ENCODE measurements around the gene MLXIP.

The MLXIP gene

DNA sequence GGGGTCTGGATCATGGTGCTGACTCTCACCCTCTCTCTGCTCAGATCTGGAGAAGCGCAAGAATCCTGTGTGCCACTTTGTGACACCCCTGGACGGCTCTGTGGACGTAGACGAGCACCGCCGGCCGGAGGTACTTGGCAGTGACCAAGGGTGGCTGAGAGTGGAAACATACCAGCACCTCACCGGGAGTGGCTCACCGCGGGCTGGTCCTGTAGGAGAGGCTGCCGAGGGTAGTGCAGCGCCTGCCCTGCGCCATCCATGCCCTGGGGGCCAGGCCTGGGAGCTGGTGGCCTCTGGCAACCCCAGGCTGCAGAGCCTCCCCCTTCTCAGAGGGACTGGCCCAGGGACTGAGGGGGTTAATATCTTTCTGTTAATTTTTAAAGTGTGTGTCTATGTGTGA lies 49.3 kb downstream of the MLXIP start:
- TF ChIP-seq EZH2 (IDR thresholded peaks at IDR 0.05) (no peak), POLR2AphosphoS5 (IDR thresholded peaks at IDR 0.05; ENCODE audit: borderline replicate concordance, low read depth, low read length) (no peak), FOXP2 (optimal IDR thresholded peaks at IDR 0.05; ENCODE audit: control extremely low read depth, extremely low read length, insufficient read depth) (no peak)
- H3K27ac ChIP-seq, result no peak overlapping the region
- no peak for DNase-seq (ENCODE audit: low read depth, low spot score)
- no peak overlapping the region for H3K9ac ChIP-seq (ENCODE audit: insufficient read length)
- H3K9me3 ChIP-seq (ENCODE audit: low read depth, low read length), result no peaks in the 10 kb centered on the region
- H3K4me3 ChIP-seq, result no peak overlapping the region
- peaks cover 8% of the 10 kb centered on the region; the same call in 1 of the 2 replicates for H3K36me3 ChIP-seq (ENCODE audit: insufficient read depth, low read length)

DNA sequence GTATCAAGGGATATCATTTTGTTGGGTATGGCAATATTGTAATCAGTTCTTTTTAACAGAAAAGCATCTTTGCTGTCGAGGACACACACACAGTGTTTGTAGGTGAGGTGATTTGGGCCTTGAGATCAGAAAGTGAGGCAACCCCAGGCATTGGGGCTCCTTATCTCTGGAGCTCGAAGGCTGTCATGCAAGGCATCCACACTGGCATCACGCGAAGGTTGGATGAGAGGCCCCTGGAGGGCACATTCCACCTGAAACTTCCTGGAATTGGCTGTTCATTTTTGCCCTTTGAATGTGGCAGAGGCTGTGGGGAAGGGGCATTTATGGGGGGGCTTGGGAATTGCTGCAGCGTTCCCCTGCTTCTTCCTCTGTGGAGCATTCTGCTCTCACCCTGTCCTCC lies 49.9 kb downstream of the MLXIP start:
- no peak for DNase-seq (ENCODE audit: low read depth, low spot score)
- Histone ChIP-seq H3K4me3 (no peak overlapping the region), H3K9me3 (ENCODE audit: low read depth, low read length) (no peaks in the 10 kb centered on the region), H3K27ac (no peak overlapping the region), H3K9ac (ENCODE audit: insufficient read length) (no peak overlapping the region), H3K36me3 (ENCODE audit: insufficient read depth, low read length) (peaks cover 8% of the 10 kb centered on the region; the same call in 1 of the 2 replicates)
- TF ChIP-seq EZH2 (IDR thresholded peaks at IDR 0.05), result no peak
- no peak for TF ChIP-seq FOXP2 (optimal IDR thresholded peaks at IDR 0.05; ENCODE audit: control extremely low read depth, extremely low read length, insufficient read depth)
- no peak for TF ChIP-seq POLR2AphosphoS5 (IDR thresholded peaks at IDR 0.05; ENCODE audit: borderline replicate concordance, low read depth, low read length)

DNA sequence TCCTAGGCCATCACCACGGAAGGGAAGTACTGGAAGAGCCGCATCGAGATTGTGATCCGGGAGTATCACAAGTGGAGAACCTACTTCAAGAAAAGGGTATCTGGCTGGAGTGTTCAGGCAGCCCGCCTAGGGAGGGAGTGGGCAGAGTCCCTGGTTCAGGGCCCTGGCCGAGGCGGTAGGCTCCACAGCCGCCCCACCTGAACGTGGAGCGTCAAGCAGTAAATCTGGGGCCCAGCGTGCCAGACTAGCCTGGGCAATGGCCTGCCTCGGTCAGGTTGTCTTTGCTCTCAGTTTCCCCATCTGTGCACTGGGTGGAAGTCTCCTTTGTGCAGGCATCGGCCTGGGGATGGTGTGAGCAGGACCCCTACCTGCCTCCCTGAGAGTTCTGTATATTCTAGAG lies 50.6 kb downstream of the MLXIP start:
- no peak for DNase-seq (ENCODE audit: low read depth, low spot score)
- TF ChIP-seq EZH2 (IDR thresholded peaks at IDR 0.05) (no peak), POLR2AphosphoS5 (IDR thresholded peaks at IDR 0.05; ENCODE audit: borderline replicate concordance, low read depth, low read length) (no peak)
- Histone ChIP-seq H3K9me3 (ENCODE audit: low read depth, low read length) (no peaks in the 10 kb centered on the region), H3K36me3 (ENCODE audit: insufficient read depth, low read length) (peaks cover 8% of the 10 kb centered on the region; the same call in 1 of the 2 replicates), H3K9ac (ENCODE audit: insufficient read length) (no peak overlapping the region), H3K27ac (no peak overlapping the region), H3K4me3 (no peak overlapping the region)

DNA sequence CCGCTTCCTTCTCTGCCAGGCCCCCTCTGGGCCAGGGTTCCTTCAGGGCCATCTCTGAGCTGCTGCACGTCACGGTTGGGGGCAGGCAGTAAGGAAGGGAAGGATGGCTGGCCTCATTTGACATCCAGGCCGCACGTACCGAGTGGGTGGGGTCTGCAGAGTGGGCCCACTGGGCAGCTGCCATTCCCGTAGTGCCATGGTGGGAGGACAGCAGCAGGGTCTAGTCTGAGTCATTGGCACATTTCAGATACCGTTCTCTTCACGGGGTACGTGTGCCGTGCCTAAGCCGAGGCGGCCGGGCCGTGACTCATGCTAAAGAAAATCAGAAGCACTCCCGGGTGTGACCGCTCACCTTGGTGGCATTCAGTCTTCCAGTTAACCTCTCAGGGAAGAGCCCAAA lies 51.6 kb downstream of the MLXIP start:
- Histone ChIP-seq H3K4me3 (no peak overlapping the region), H3K9ac (ENCODE audit: insufficient read length) (no peak overlapping the region), H3K36me3 (ENCODE audit: insufficient read depth, low read length) (peaks cover 8% of the 10 kb centered on the region; the same call in 1 of the 2 replicates), H3K27ac (no peak overlapping the region), H3K9me3 (ENCODE audit: low read depth, low read length) (no peaks in the 10 kb centered on the region)
- no peak for TF ChIP-seq POLR2AphosphoS5 (IDR thresholded peaks at IDR 0.05; ENCODE audit: borderline replicate concordance, low read depth, low read length)
- no peak for DNase-seq (ENCODE audit: low read depth, low spot score)

DNA sequence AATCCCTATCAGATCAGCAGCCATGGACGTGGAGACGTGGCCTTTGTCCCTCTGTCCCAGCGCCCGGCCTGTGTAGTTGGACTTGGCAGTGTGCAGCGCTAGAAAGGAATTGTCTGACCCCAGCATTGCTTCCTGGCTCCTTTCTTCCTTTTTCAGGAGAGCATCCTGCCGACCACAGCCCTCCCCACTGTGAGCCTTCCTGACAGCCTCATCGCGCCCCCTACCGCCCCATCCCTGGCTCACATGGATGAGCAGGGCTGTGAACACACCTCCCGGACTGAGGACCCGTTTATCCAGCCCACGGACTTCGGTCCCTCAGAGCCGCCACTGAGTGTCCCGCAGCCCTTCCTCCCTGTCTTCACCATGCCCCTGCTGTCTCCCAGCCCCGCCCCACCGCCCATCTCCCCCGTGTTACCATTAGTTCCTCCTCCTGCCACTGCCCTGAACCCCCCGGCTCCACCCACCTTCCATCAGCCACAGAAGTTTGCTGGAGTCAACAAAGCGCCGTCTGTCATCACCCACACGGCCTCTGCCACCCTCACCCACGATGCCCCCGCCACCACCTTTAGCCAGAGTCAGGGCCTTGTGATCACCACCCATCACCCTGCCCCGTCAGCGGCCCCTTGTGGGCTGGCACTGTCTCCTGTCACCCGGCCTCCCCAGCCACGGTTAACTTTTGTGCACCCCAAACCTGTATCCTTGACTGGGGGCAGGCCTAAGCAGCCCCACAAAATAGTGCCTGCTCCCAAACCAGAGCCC lies 54.8 kb downstream of the MLXIP start:
- Histone ChIP-seq H3K9ac (ENCODE audit: insufficient read length) (no peak overlapping the region), H3K4me3 (no peak overlapping the region), H3K9me3 (ENCODE audit: low read depth, low read length) (no peaks in the 10 kb centered on the region), H3K36me3 (ENCODE audit: insufficient read depth, low read length) (peaks cover 8% of the 10 kb centered on the region; the same call in 1 of the 2 replicates), H3K27ac (no peak overlapping the region)
- TF ChIP-seq EZH2 (IDR thresholded peaks at IDR 0.05), result no peak
- no peak for TF ChIP-seq POLR2AphosphoS5 (IDR thresholded peaks at IDR 0.05; ENCODE audit: borderline replicate concordance, low read depth, low read length)
- no peak for TF ChIP-seq FOXP2 (optimal IDR thresholded peaks at IDR 0.05; ENCODE audit: control extremely low read depth, extremely low read length, insufficient read depth)
- DNase-seq (ENCODE audit: low read depth, low spot score), result no peak

DNA sequence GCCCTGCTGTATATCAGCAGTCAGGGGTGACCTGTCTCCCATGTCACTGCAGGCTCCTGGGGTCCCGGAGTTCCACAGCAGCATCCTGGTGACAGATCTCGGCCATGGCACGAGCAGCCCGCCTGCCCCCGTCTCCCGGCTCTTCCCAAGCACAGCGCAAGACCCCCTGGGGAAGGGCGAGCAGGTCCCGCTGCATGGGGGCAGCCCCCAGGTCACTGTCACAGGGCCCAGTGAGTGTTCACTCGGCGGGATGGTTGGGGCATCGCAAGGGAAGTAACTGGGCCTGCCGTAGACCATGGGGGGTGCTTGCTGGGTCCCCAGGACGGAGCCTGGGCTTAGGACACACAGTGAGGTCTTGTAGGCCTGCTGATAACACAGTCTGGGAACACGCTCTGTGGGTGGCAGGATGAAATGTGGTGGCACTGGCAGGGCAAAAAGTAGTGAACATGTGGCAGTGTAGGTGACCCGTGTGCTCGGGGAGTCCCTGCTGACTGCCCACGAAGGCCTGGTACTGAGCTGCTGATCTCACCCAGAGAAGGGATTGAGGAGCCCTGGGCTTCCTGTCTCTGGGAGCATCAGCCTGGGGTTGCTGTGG lies 57.0 kb downstream of the MLXIP start:
- TF ChIP-seq EZH2 (IDR thresholded peaks at IDR 0.05), result no peak
- TF ChIP-seq FOXP2 (optimal IDR thresholded peaks at IDR 0.05; ENCODE audit: control extremely low read depth, extremely low read length, insufficient read depth), result no peak
- TF ChIP-seq POLR2AphosphoS5 (IDR thresholded peaks at IDR 0.05; ENCODE audit: borderline replicate concordance, low read depth, low read length), result no peak
- DNase-seq (ENCODE audit: low read depth, low spot score), result no peak
- no peak overlapping the region for H3K9ac ChIP-seq (ENCODE audit: insufficient read length)
- no peak overlapping the region for H3K27ac ChIP-seq
- peaks cover 4% of the 10 kb centered on the region; the same call in 1 of the 2 replicates for H3K36me3 ChIP-seq (ENCODE audit: insufficient read depth, low read length)
- no peaks in the 10 kb centered on the region for H3K9me3 ChIP-seq (ENCODE audit: low read depth, low read length)
- no peak overlapping the region for H3K4me3 ChIP-seq

DNA sequence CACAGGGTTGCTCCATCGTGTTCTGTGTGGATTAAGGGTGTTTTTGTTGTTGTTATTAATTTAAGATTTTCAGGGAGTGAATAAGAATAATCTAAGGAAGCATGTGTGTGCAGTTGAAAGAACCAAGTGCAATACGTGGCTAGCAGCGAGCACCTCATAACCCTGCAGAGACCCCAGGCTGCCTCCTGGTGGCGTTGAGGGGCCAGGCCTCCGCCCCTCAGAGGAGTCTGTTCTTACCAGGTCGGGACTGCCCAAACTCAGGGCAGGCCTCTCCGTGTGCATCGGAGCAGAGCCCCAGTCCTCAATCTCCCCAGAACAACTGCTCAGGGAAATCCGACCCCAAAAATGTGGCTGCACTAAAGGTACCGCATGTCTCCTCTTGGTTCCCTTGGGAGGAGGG lies 58.7 kb downstream of the MLXIP start:
- no peak for DNase-seq (ENCODE audit: low read depth, low spot score)
- H3K9ac ChIP-seq (ENCODE audit: insufficient read length), result no peak overlapping the region
- TF ChIP-seq EZH2 (IDR thresholded peaks at IDR 0.05), result no peak
- TF ChIP-seq FOXP2 (optimal IDR thresholded peaks at IDR 0.05; ENCODE audit: control extremely low read depth, extremely low read length, insufficient read depth), result no peak
- TF ChIP-seq POLR2AphosphoS5 (IDR thresholded peaks at IDR 0.05; ENCODE audit: borderline replicate concordance, low read depth, low read length), result no peak
- peaks cover 10% of the 10 kb centered on the region; the same call in 1 of the 2 replicates for H3K36me3 ChIP-seq (ENCODE audit: insufficient read depth, low read length)
- no peaks in the 10 kb centered on the region for H3K9me3 ChIP-seq (ENCODE audit: low read depth, low read length)
- H3K27ac ChIP-seq, result no peak overlapping the region
- H3K4me3 ChIP-seq, result no peak overlapping the region

DNA sequence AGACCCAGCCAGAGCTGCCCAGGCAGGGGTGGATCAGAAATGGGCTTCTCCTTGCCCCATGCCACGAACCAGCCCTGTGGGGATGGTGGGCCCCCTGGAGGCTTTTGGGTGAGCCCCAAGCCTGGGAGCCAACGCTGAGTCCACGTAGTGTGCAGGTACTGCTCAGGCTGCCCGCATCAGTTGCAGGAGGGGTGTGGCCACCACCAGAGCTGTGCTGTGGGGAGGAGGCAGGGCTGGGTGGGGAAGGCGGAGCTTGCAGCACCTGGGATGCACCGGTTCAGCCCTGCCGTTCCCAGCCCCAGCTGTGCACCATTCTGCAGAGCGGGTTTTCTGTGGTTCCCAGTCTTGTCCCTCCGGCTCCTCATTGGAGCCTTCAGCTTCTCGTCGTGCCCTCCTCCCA lies 59.1 kb downstream of the MLXIP start:
- no peak for DNase-seq (ENCODE audit: low read depth, low spot score)
- Histone ChIP-seq H3K27ac (no peak overlapping the region), H3K4me3 (no peak overlapping the region), H3K9ac (ENCODE audit: insufficient read length) (no peak overlapping the region), H3K36me3 (ENCODE audit: insufficient read depth, low read length) (peaks cover 11% of the 10 kb centered on the region; the same call in 1 of the 2 replicates), H3K9me3 (ENCODE audit: low read depth, low read length) (no peaks in the 10 kb centered on the region)
- TF ChIP-seq EZH2 (IDR thresholded peaks at IDR 0.05), result no peak
- no peak for TF ChIP-seq FOXP2 (optimal IDR thresholded peaks at IDR 0.05; ENCODE audit: control extremely low read depth, extremely low read length, insufficient read depth)
- no peak for TF ChIP-seq POLR2AphosphoS5 (IDR thresholded peaks at IDR 0.05; ENCODE audit: borderline replicate concordance, low read depth, low read length)

Measured in SK-N-MC (cell line).